Fibroblast of pulmonary artery (primary cell): ENCODE results near the gene FNIP1.

Experiments used
- DNase-seq: peaks from one replicate; pipeline ENCODE4 v3.0.0-alpha.2; 2010; ENCODE audit warnings: low read depth
- H3K4me3 ChIP-seq: replicated peaks from 2 replicates; pipeline ENCODE4 v1.5.1; 2011; ENCODE audit warnings: low read depth, mild to moderate bottlenecking, control low read depth, low read length, moderate library complexity
- TF ChIP-seq, protein P1 (sequence below): IDR thresholded peaks from 2 replicates; pipeline ENCODE4 v1.5.1; 2011; ENCODE audit warnings: mild to moderate bottlenecking, control low read depth, low read length, inconsistent platforms; ENCODE audit errors: missing control alignments

FNIP1 gene

DNA sequence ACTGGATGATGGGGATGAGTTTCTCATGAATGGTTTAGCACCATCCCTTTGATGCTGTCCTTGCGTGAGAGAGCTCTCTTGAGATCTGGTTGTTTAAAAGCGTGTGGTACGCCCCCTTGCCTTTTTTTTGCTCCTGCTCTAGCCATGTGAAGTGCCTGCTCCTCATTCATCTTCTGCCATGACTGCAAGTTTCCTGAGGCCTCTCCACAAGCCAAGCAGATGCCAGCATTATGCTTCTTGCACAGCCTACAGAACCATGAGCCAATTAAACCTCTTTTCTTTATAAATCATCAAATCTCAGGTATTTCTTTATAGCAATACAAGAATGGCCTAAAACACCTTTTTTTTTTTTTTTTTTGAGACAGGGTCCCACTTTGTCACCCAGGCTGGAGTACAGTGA is 32.8 kb downstream of the FNIP1 start:
- no peak overlapping the region for H3K4me3 ChIP-seq
- TF ChIP-seq, protein P1, sequence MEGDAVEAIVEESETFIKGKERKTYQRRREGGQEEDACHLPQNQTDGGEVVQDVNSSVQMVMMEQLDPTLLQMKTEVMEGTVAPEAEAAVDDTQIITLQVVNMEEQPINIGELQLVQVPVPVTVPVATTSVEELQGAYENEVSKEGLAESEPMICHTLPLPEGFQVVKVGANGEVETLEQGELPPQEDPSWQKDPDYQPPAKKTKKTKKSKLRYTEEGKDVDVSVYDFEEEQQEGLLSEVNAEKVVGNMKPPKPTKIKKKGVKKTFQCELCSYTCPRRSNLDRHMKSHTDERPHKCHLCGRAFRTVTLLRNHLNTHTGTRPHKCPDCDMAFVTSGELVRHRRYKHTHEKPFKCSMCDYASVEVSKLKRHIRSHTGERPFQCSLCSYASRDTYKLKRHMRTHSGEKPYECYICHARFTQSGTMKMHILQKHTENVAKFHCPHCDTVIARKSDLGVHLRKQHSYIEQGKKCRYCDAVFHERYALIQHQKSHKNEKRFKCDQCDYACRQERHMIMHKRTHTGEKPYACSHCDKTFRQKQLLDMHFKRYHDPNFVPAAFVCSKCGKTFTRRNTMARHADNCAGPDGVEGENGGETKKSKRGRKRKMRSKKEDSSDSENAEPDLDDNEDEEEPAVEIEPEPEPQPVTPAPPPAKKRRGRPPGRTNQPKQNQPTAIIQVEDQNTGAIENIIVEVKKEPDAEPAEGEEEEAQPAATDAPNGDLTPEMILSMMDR, result no peak
- DNase-seq, result no peak

DNA sequence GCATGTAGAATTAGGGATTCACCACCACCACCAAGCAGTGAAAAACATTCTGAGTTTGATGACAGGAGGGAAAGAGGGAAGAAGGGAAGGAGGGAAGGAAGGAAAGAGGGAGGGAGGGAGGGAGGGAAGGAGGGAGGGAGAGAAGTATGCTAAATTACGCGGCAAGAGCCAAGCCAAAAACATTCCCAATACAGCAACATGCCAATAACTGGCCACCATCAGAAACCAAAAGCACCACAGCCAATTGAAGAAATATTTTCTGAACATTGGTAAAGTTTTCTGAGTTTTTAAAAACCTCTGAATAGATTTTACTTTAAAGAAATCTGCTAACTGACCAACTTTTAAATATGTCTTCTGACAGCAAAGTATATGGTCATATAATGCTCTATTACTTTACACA is 36.0 kb downstream of the FNIP1 start:
- DNase-seq, result no peak
- H3K4me3 ChIP-seq, result no peak overlapping the region
- TF ChIP-seq, protein P1, result no peak

DNA sequence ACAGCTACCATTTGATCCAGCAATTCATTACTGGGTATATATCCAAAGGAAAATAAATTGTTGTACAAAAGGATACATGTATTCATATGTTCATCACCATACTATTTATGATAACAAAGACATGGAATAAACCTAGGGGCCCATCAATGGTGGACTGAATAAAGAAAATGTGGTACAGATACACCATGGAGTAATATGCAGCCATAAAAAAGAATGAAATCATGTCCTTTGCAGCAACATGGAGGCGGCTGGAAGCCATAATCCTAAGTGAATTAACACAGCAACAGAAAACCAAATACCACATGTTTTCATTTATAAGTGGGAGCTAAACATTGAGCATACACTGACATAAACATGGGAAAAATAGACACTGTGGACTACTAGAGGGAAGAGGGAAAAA is 37.1 kb downstream of the FNIP1 start:
- no peak for DNase-seq
- H3K4me3 ChIP-seq, result no peak overlapping the region
- TF ChIP-seq, protein P1, result no peak

DNA sequence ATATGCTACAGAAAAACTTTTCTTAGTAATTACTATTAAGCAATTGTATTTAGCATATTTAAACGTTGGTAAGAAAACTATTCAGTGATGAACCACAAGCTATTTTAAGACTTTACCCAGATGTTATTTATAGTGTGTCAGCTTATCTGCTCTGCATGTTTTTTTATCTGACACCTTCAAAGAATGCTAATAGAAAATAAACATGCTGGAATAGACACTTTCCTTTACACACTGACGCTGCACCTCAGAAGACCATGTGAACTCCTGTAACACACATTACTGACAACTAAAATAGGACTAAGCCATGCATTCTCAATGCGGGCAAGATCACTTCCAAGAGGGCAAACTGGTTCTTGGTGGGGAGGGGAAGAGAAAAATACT is 38.3 kb downstream of the FNIP1 start:
- H3K4me3 ChIP-seq, result no peak overlapping the region
- TF ChIP-seq, protein P1, result no peak
- no peak for DNase-seq

DNA sequence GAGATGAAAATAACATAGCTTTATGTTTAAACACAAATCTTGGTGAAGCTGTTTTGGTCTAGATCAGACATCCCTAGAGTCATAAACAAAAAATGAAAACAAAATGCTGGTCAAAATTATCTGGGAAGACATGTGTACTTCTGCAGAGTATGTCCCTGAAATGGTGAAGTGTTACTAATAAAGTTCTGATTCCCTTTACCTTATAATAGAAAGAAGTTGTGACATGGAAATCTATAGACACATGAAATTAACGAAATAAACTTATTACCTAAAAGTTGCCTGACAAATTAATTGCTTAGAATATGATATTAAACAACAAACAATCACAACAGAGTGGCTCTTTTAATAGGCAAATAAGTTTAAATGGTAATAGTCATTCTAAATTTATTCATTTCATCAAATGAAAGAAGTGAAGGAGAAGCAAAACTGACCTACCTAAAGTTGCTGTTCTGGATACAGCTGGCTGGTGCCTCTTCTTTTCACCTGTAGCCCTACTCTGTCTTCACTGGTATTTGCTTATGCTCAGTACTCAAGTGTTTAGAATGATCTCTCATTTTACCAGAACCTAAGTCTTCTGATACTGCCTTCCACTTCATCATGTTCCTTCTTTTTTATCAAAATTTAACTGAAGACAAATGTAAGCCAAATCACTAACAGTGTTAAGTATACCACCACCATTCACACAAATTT is 38.8 kb downstream of the FNIP1 start:
- TF ChIP-seq, protein P1, result no peak
- no peak overlapping the region for H3K4me3 ChIP-seq
- no peak for DNase-seq

DNA sequence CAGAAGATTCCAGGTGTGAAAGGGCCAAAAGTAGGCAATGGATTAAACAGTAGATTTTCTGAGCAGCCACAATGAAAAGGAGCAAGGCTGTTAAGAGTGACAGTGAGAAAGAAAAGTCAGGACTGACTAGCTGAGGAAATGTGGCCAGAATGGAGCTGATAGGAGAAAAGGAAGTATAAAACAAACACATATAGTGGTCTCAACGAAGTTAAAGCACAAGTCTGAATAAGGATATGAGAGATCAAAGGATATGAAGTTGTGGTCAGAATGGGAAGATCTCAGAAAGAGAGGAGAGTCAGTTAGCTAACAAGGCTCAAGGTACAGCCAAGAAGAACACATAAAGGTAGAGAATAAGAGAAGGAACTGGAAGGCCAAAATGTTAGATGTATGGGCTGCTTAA is 39.9 kb downstream of the FNIP1 start:
- no peak overlapping the region for H3K4me3 ChIP-seq
- no peak for DNase-seq
- TF ChIP-seq, protein P1, result no peak

DNA sequence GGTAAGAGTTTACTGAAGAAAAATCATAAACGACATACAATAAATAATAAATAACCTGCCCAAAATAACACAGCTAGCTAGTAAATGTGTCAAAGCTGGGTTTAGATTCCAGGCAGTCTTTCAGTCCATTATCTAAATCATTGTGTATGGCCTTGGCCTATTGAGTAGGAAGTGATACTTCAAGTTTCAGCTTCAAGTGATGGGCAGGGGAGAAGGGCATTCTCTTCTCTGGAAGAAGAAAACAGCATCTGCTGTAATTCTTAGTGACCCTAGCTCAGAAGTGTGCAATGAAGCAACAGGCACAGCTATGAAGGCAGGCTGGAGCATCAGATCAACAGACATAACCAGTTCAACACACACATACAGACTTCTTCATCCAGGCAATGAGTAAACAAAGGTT is 42.5 kb downstream of the FNIP1 start:
- no peak for DNase-seq
- TF ChIP-seq, protein P1, result no peak
- no peak overlapping the region for H3K4me3 ChIP-seq
